SU-DHL-6 (cell line): ENCODE measurements around the gene SLC2A8.

Experiments
- H2AFZ ChIP-seq: fragments of 200-600 bp; sonication (generic); 2 replicates; pipeline ENCODE4 v1.6.1; 2014; ENCODE audit warnings: low read depth, mild to moderate bottlenecking, moderate library complexity, mixed read lengths, antibody characterized with exemption, low read length; ENCODE audit not compliant: severe bottlenecking
- H3F3A ChIP-seq: fragments of 200-600 bp; shearing (Covaris generic); 2 replicates; pipeline ENCODE4 v1.6.0; 2016; ENCODE audit warnings: antibody characterized with exemption, mild to moderate bottlenecking; ENCODE audit not compliant: insufficient read depth
- H3K27ac ChIP-seq: fragments of 200-600 bp; sonication (generic); 2 replicates; pipeline ENCODE4 v1.5.1; 2016; ENCODE audit warnings: low read depth, mild to moderate bottlenecking, low read length, moderate library complexity, mixed read lengths
- H3K27me3 ChIP-seq: fragments of 200-600 bp; sonication (generic), shearing (Covaris generic); 2 replicates; pipeline ENCODE4 v1.6.0; 2014; ENCODE audit warnings: mild to moderate bottlenecking, low read length
- H3K36me3 ChIP-seq: fragments of 200-600 bp; sonication (generic); 2 replicates; pipeline ENCODE4 v1.6.1; 2014; ENCODE audit warnings: mild to moderate bottlenecking, low read length, mixed read lengths
- H3K4me2 ChIP-seq: fragments of 300-600, 200-600 bp; shearing (Covaris generic), sonication (generic); 2 replicates; pipeline ENCODE4 v1.6.0; 2014; ENCODE audit warnings: low read length, low read depth, mild to moderate bottlenecking; ENCODE audit not compliant: poor library complexity, severe bottlenecking
- H3K4me3 ChIP-seq: fragments of 200-600 bp; sonication (generic); 2 replicates; pipeline ENCODE4 v1.5.1; 2014; ENCODE audit warnings: antibody characterized with exemption, low read length, mild to moderate bottlenecking, mixed read lengths; ENCODE audit not compliant: insufficient read depth, poor library complexity, severe bottlenecking
- H3K79me2 ChIP-seq: fragments of 200-600 bp; sonication (generic); 2 replicates; pipeline ENCODE4 v1.6.1; 2014; ENCODE audit warnings: mild to moderate bottlenecking, low read length, moderate library complexity; ENCODE audit not compliant: insufficient read depth
- H3K9ac ChIP-seq: fragments of 200-600 bp; sonication (generic); 2 replicates; pipeline ENCODE4 v1.7.0; 2014; ENCODE audit warnings: mild to moderate bottlenecking, low read length
- H3K9me2 ChIP-seq: fragments of 200-600 bp; sonication (generic); replicated peaks from 2 replicates; pipeline ENCODE4 v1.6.1; 2014; ENCODE audit warnings: low read length; ENCODE audit not compliant: insufficient read depth
- H3K9me3 ChIP-seq: fragments of 200-600 bp; sonication (generic); 2 replicates; pipeline ENCODE4 v1.6.1; 2014; ENCODE audit warnings: low read length, mixed read lengths; ENCODE audit not compliant: insufficient read depth
- H4K20me1 ChIP-seq: fragments of 200-600 bp; sonication (generic); 2 replicates; pipeline ENCODE4 v1.6.1; 2014; ENCODE audit warnings: low read depth, mild to moderate bottlenecking, antibody characterized with exemption, low read length, moderate library complexity, mixed read lengths
- CTCF ChIP-seq: fragments of 200-600 bp; sonication (generic); IDR thresholded peaks from one replicate; pipeline ENCODE4 v1.5.1; 2017; ENCODE audit warnings: antibody characterized with exemption, mild to moderate bottlenecking, low read length, moderate library complexity; ENCODE audit not compliant: insufficient read depth, poor library complexity, severe bottlenecking
- EZH2phosphoT487 ChIP-seq: fragments of 200-600 bp; sonication (generic), shearing (Covaris generic); conservative IDR thresholded peaks from 2 replicates; pipeline ENCODE4 v1.6.1; 2018; ENCODE audit warnings: mild to moderate bottlenecking, antibody characterized with exemption, low read length, moderate library complexity, mixed read lengths

SLC2A8 gene

GRCh38 chr9:127404631-127405030 lies 7.7 kb downstream of the SLC2A8 start:
- no peaks in the 10 kb centered on the region for H3K9me3 ChIP-seq
- no peak overlapping the region for H3K4me2 ChIP-seq
- no peak overlapping the region for H3K9ac ChIP-seq
- H3K27ac ChIP-seq, result no peak overlapping the region
- no peaks in the 10 kb centered on the region for H3K36me3 ChIP-seq
- no peaks in the 10 kb centered on the region for H3K9me2 ChIP-seq
- no peak overlapping the region for H2AFZ ChIP-seq
- H3K79me2 ChIP-seq, result no peaks in the 10 kb centered on the region
- TF ChIP-seq EZH2phosphoT487 (no peak), CTCF (no peak)
- H3F3A ChIP-seq, result no peaks in the 10 kb centered on the region
- no peaks in the 10 kb centered on the region for H4K20me1 ChIP-seq
- H3K27me3 ChIP-seq, result no peaks in the 10 kb centered on the region
- H3K4me3 ChIP-seq, result no peak overlapping the region

- H3K9me2 ChIP-seq, result no peaks in the 10 kb centered on the region
- H3K4me2 ChIP-seq, result no peak overlapping the region
- no peak overlapping the region for H2AFZ ChIP-seq
- TF ChIP-seq EZH2phosphoT487 (no peak), CTCF (no peak)
- H3K9me3 ChIP-seq, result no peaks in the 10 kb centered on the region
- H4K20me1 ChIP-seq, result no peaks in the 10 kb centered on the region
- H3K27ac ChIP-seq, result no peak overlapping the region
- H3F3A ChIP-seq, result no peaks in the 10 kb centered on the region
- no peaks in the 10 kb centered on the region for H3K36me3 ChIP-seq
- no peaks in the 10 kb centered on the region for H3K79me2 ChIP-seq
- no peak overlapping the region for H3K4me3 ChIP-seq
- no peaks in the 10 kb centered on the region for H3K27me3 ChIP-seq
- no peak overlapping the region for H3K9ac ChIP-seq
Measured at GRCh38 chr9:127405344-127406125, 8.6 kb downstream of the SLC2A8 start.

- no peak for TF ChIP-seq CTCF
- no peak for TF ChIP-seq EZH2phosphoT487
- Histone ChIP-seq H3K4me2 (no peak overlapping the region), H3F3A (no peaks in the 10 kb centered on the region), H3K9me2 (no peaks in the 10 kb centered on the region), H3K79me2 (no peaks in the 10 kb centered on the region), H3K27ac (no peak overlapping the region), H3K27me3 (no peaks in the 10 kb centered on the region), H2AFZ (no peak overlapping the region), H4K20me1 (no peaks in the 10 kb centered on the region), H3K36me3 (no peaks in the 10 kb centered on the region), H3K4me3 (no peak overlapping the region), H3K9ac (no peak overlapping the region), H3K9me3 (no peaks in the 10 kb centered on the region)
Measured at GRCh38 chr9:127406799-127407491, 10.0 kb downstream of the SLC2A8 start.
